ENCODE data around the gene NME8. TPM values are rescaled to one million over a fixed set of nuclear protein-coding genes. Genes with fewer than 3 reads are reported as not detected.

Gene NME8
- total RNA-seq, 3 donors from 2014 or later, result not detected

- TF ChIP-seq CTCF (IDR thresholded peaks at IDR 0.05), result no peak
- Histone ChIP-seq H3K4me3 (no peak overlapping the region), H3K4me1 (ENCODE audit: low read depth) (no peaks in the 10 kb centered on the region), H3K36me3 (ENCODE audit: low read depth) (no peaks in the 10 kb centered on the region), H3K9me3 (no peaks in the 10 kb centered on the region)
- DNase-seq, result no peak
- ATAC-seq, result no peak
- intact Hi-C loops (cut with DNase I, micrococcal nuclease), result no loop called here
Observed at GRCh38 chr7:37901890-37902524, 53.6 kb downstream of the NME8 start.

GRCh38 chr7:37908221-37908788 lies 59.9 kb downstream of the NME8 start:
- intact Hi-C loops (cut with DNase I, micrococcal nuclease), result no loop called here
- no peak overlapping the region for H3K4me3 ChIP-seq
- H3K36me3 ChIP-seq (ENCODE audit: low read depth), result no peaks in the 10 kb centered on the region
- no peaks in the 10 kb centered on the region for H3K9me3 ChIP-seq
- no peaks in the 10 kb centered on the region for H3K4me1 ChIP-seq (ENCODE audit: low read depth)
- ATAC-seq, result no peak
- no peak for DNase-seq
- no peak for TF ChIP-seq CTCF (IDR thresholded peaks at IDR 0.05)

GRCh38 chr7:37912756-37913155 lies 64.4 kb downstream of the NME8 start:
- intact Hi-C loops (cut with DNase I, micrococcal nuclease), result loop anchor here in 1 of 2 donors (10.0 kb wide), 1 partner anchor 312 kb away; no protein-coding TSS in a partner anchor
- no peaks in the 10 kb centered on the region for H3K9me3 ChIP-seq
- H3K4me1 ChIP-seq (ENCODE audit: low read depth), result peaks cover 10% of the 10 kb centered on the region
- ATAC-seq, result no peak
- H3K36me3 ChIP-seq (ENCODE audit: low read depth), result no peaks in the 10 kb centered on the region
- no peak for TF ChIP-seq CTCF (IDR thresholded peaks at IDR 0.05)
- no peak overlapping the region for H3K4me3 ChIP-seq
- DNase-seq, result no peak

- H3K4me3 ChIP-seq, result no peak overlapping the region
- no peak for ATAC-seq
- H3K36me3 ChIP-seq (ENCODE audit: low read depth), result no peaks in the 10 kb centered on the region
- no peaks in the 10 kb centered on the region for H3K9me3 ChIP-seq
- peaks cover 10% of the 10 kb centered on the region for H3K4me1 ChIP-seq (ENCODE audit: low read depth)
- DNase-seq, result peak in 1 of 3 donors; percentile 15
- no peak for TF ChIP-seq CTCF (IDR thresholded peaks at IDR 0.05)
- intact Hi-C loops (cut with DNase I, micrococcal nuclease), result loop anchor here in 1 of 2 donors (10.0 kb wide), 1 partner anchor 309 kb away; no protein-coding TSS in a partner anchor
Observed at GRCh38 chr7:37915438-37915837, 67.0 kb downstream of the NME8 start.

GRCh38 chr7:37916017-37916672 lies 67.7 kb downstream of the NME8 start:
- DNase-seq (peak; percentile 9 to 52 (median 27)), ATAC-seq (peak; percentile 26)
- Histone ChIP-seq H3K36me3 (ENCODE audit: low read depth) (no peaks in the 10 kb centered on the region), H3K4me3 (no peak overlapping the region), H3K4me1 (ENCODE audit: low read depth) (peaks cover 10% of the 10 kb centered on the region), H3K9me3 (no peaks in the 10 kb centered on the region)
- no peak for TF ChIP-seq CTCF (IDR thresholded peaks at IDR 0.05)
- intact Hi-C loops (cut with DNase I, micrococcal nuclease), result loop anchor here in 1 of 2 donors (10.0 kb wide), 1 partner anchor 309 kb away; no protein-coding TSS in a partner anchor

All from mucosa of descending colon (tissue), 3 donors.